Hindlimb muscle (tissue), 1 donor: Measurements from ENCODE around the gene DBNDD1. TPM values are rescaled to one million over a fixed set of nuclear protein-coding genes. Genes with fewer than 3 reads are reported as not detected.
A peak's percentile ranks its signal among the peaks of the same experiment; 100 is the strongest.

Experiments used
- DNase-seq: peaks from one replicate; pipeline ENCODE4 v3.0.0-alpha.2; 2013
- polyA plus RNA-seq: library from polyadenylated mRNA; unstranded; fragments of 120-200 nt; gene quantifications from one replicate; pipeline ENCODE4 v1.2.1, GENCODE V29; 2013; ENCODE audit not compliant: insufficient read length

DBNDD1 gene
- polyA plus RNA-seq, 1 donor = 16.1 TPM

- no peak for DNase-seq
These were observed 16.6 kb upstream of the DBNDD1 start for GRCh38 chr16:90035902-90036301.

GRCh38 chr16:90034504-90034903, 15.2 kb upstream of the DBNDD1 start:
- DNase-seq = no peak

GRCh38 chr16:90033387-90033786, 14.1 kb upstream of the DBNDD1 start:
- no peak for DNase-seq

GRCh38 chr16:90032674-90033331, 13.5 kb upstream of the DBNDD1 start:
- DNase-seq = no peak

- DNase-seq = no peak
These were observed 12.8 kb upstream of the DBNDD1 start for GRCh38 chr16:90031931-90032673.

- no peak for DNase-seq
These were observed 12.1 kb upstream of the DBNDD1 start for GRCh38 chr16:90031186-90031930.

GRCh38 chr16:90028985-90029384, 9.7 kb upstream of the DBNDD1 start:
- no peak for DNase-seq

- no peak for DNase-seq
These were observed 8.4 kb upstream of the DBNDD1 start for GRCh38 chr16:90027611-90028010.

GRCh38 chr16:90026135-90026534, 6.9 kb upstream of the DBNDD1 start:
- no peak for DNase-seq

GRCh38 chr16:90023078-90023447, 3.8 kb upstream of the DBNDD1 start:
- DNase-seq = no peak

GRCh38 chr16:90022209-90023077, 3.2 kb upstream of the DBNDD1 start:
- DNase-seq = peak; percentile 92

GRCh38 chr16:90020838-90021382, 1.7 kb upstream of the DBNDD1 start:
- DNase-seq = no peak

GRCh38 chr16:90020260-90020837, 1.1 kb upstream of the DBNDD1 start:
- DNase-seq = no peak

GRCh38 chr16:90019543-90020259, 445 bp upstream of the DBNDD1 start:
- no peak for DNase-seq

- DNase-seq = no peak
These were observed 982 bp downstream of the DBNDD1 start for GRCh38 chr16:90018297-90018651.

GRCh38 chr16:90016339-90016950, 2.8 kb downstream of the DBNDD1 start:
- no peak for DNase-seq

GRCh38 chr16:90015586-90016338, 3.5 kb downstream of the DBNDD1 start:
- DNase-seq = no peak

GRCh38 chr16:90012991-90013745, 6.1 kb downstream of the DBNDD1 start:
- DNase-seq = no peak

- DNase-seq = no peak
These were observed 7.3 kb downstream of the DBNDD1 start for GRCh38 chr16:90011908-90012501.
